Measurements from ENCODE around the gene SUMO3. TPM values are rescaled to one million over a fixed set of nuclear protein-coding genes. Genes with fewer than 3 reads are reported as not detected.

SUMO3 gene
- total and polyA plus RNA-seq, 10 of the 15 experiments (the other 5 are each of a cell fraction or from before 2014, with no cell fraction given), result 14.3 to 164 (median 89.9) TPM

GRCh38 chr21:44789880-44790279, 28.0 kb downstream of the SUMO3 start:
- no peak for DNase-seq (ENCODE audit: low read depth, low spot score)
- H4K20me1 ChIP-seq (ENCODE audit: control insufficient read depth, insufficient read depth), result no peaks in the 10 kb centered on the region
- in situ Hi-C loops (cut with MboI) (loop anchor here (5.0 kb wide), 1 partner anchor 283 kb away; no protein-coding TSS in a partner anchor), intact Hi-C loops (cut with micrococcal nuclease; ENCODE audit: unreplicated experiment) (no loop called here)
- peaks cover 34% of the 10 kb centered on the region for H3K79me2 ChIP-seq (ENCODE audit: control insufficient read depth, insufficient read depth, low read length)
- H3K4me2 ChIP-seq (ENCODE audit: control insufficient read depth, insufficient read depth), result peak overlapping the region; percentile 15; the same call in 1 of the 2 replicates
- WGBS (ENCODE audit: insufficient coverage, insufficient replicate concordance, low lambda C conversion rate, missing lambda C conversion rate), result 42% methylated on average over 1 of the region's 1 CpG
- SMC1A ChIA-PET (ENCODE audit: uncharacterized antibody, unreplicated experiment), result interaction anchor here (1.5 kb wide), 1 partner anchor 11 kb away, joined by 6 read pairs; no protein-coding TSS in a partner anchor
- H3K36me3 ChIP-seq (ENCODE audit: control insufficient read depth in 2 of 2, insufficient read depth in 2 of 2, low read length in 1 of 2), result peaks cover 0 to 12% of the 10 kb centered on the region in 2 experiments; a peak in 3 of 4 replicates
- H3K9ac ChIP-seq (ENCODE audit: control insufficient read depth, insufficient read depth, low read length), result no peak overlapping the region
- H3K27me3 ChIP-seq (replicated peaks in 1 of 2; ENCODE audit: control insufficient read depth in 2 of 2, insufficient read depth in 2 of 2, low read length in 1 of 2), result no peaks in the 10 kb centered on the region
- no peaks in the 10 kb centered on the region for H3K9me3 ChIP-seq (replicated peaks; ENCODE audit: control insufficient read depth, insufficient read depth, low read length)
- no peak overlapping the region; the same call in 1 of the 2 replicates for H2AFZ ChIP-seq (ENCODE audit: control insufficient read depth, low read depth, low read length)
- FAIRE-seq, result no peak
- peaks cover 19% of the 10 kb centered on the region for H3K4me1 ChIP-seq (ENCODE audit: control insufficient read depth, insufficient read depth, low read length)
- POLR2A ChIA-PET, result no interaction called here
- CTCF ChIA-PET, result interaction anchor here (0.6 to 1.6 kb wide), 4 partner anchors 11 to 106 kb away, joined by 3 to 7 read pairs (median 4); partner anchors contain the start of gene UBE2G2
- RAD21 ChIA-PET (ENCODE audit: unreplicated experiment), result no interaction called here
- no peak overlapping the region for H3K4me3 ChIP-seq
- ATAC-seq, result peak; percentile 37; the same call in 2 of the 3 replicates
- peak overlapping the region; percentile 58 for H3K27ac ChIP-seq (ENCODE audit: control insufficient read depth, insufficient read depth)
- BruUV-seq (replicated peaks), result no TSS peak
- TF ChIP-seq PBX3 (IDR thresholded peaks at IDR 0.05; ENCODE audit: insufficient replicate concordance, low read depth, low read length) (no peak), JUNB (IDR thresholded peaks at IDR 0.05) (peak; percentile 35; the same call in 1 of the 2 replicates), SREBF2 (IDR thresholded peaks at IDR 0.05; ENCODE audit: low read length) (no peak), NRF1 (conservative IDR thresholded peaks at IDR 0.05; ENCODE audit: low read depth, low read length) (no peak), TCF12 (IDR thresholded peaks at IDR 0.05; ENCODE audit: low read depth, low read length) (no peak), ZNF274 (IDR thresholded peaks at IDR 0.05; ENCODE audit: insufficient read depth, insufficient read length) (no peak), POU2F2 (IDR thresholded peaks at IDR 0.05; ENCODE audit: borderline replicate concordance, low read depth, low read length) (peak; percentile 23; the same call in 1 of the 3 replicates), HDGF (IDR thresholded peaks at IDR 0.05) (no peak), ETV6 (conservative IDR thresholded peaks at IDR 0.05 in 1 of 2, IDR thresholded peaks at IDR 0.05 in 1 of 2; ENCODE audit: borderline replicate concordance in 1 of 2, low read depth in 1 of 2) (no peak), ESRRA (IDR thresholded peaks at IDR 0.05; ENCODE audit: low read length) (no peak), NFIC (IDR thresholded peaks at IDR 0.05; ENCODE audit: low read depth, low read length) (no peak), TBL1XR1 (IDR thresholded peaks at IDR 0.05; ENCODE audit: low read depth, low read length) (no peak), CTCF (IDR thresholded peaks at IDR 0.05 in 2 of 3, conservative IDR thresholded peaks at IDR 0.05 in 1 of 3; ENCODE audit: control insufficient read depth in 2 of 3, extremely low read depth in 1 of 3, insufficient read depth in 1 of 3, low read depth in 3 of 3, low read length in 3 of 3) (no peak), PAX8 (IDR thresholded peaks at IDR 0.05) (no peak), ZBTB40 (IDR thresholded peaks at IDR 0.05; ENCODE audit: borderline replicate concordance) (no peak), POLR2AphosphoS5 (IDR thresholded peaks at IDR 0.05; ENCODE audit: low read length) (no peak), RUNX3 (IDR thresholded peaks at IDR 0.05; ENCODE audit: low read length) (peak; percentile 54), ATF3 (IDR thresholded peaks at IDR 0.05; ENCODE audit: borderline replicate concordance, extremely low read depth, low read depth, low read length) (no peak)
